HG02981 (cell line): ENCODE data around the gene SP1.
"Not testable (repeated sequence)": the region's sequence is repeated elsewhere in the genome, so short reads cannot be mapped to it uniquely, and the experiment has no call there.

Experiments used
- ATAC-seq: cut with Tn5 transposase; IDR thresholded peaks from one replicate; pipeline ENCODE4 v1.9.1; 2021; ENCODE audit warnings: mild to moderate bottlenecking, moderate library complexity; ENCODE audit not compliant: unreplicated experiment

SP1 gene

DNA sequence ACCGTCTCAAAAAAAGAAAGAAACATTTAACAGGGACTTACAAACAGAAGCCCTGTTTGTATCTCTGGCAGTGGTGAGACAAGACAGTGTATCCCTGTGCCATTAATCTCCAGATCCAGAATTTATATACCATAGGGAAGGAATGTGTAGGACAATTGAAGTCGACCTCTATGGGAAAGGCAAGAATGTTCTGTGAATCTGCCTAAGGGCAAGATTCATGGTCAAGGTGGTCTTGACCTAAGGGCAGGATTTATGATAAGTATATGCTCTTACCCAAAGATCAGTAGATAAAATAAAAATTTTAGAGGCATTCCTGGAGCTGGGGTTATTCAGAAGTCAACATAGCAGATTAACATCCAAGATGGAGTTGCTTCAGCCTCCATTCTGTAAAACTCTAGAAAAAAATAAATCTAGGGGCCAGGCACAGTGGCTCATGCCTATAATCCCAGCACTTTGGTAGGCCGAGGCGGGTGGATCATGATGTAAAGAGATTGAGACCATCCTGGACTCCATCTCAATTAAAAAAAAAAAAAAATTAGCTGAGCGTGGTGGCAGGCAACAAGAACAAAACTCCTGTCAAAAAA lies 21.0 kb upstream of the SP1 start:
- ATAC-seq, result no peak

DNA sequence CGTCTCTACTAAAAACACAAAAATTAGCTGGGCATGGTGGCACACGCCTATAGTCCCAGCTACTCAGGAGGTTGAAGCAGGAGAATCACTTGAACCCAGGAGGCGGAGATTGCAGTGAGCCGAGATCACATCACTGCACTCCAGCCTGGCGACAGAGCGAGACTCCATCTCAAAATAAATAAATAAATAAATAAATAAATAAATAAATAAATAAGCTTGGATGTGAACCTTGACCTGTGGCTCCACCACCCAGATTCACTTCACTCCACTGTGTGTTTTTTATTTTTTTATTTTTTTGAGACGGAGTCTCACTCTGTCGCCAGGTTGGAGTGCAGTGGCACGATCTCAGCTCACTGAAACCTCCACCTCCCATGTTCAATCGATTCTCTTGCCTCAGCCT lies 18.3 kb upstream of the SP1 start:
- not testable (repeated sequence) for ATAC-seq

DNA sequence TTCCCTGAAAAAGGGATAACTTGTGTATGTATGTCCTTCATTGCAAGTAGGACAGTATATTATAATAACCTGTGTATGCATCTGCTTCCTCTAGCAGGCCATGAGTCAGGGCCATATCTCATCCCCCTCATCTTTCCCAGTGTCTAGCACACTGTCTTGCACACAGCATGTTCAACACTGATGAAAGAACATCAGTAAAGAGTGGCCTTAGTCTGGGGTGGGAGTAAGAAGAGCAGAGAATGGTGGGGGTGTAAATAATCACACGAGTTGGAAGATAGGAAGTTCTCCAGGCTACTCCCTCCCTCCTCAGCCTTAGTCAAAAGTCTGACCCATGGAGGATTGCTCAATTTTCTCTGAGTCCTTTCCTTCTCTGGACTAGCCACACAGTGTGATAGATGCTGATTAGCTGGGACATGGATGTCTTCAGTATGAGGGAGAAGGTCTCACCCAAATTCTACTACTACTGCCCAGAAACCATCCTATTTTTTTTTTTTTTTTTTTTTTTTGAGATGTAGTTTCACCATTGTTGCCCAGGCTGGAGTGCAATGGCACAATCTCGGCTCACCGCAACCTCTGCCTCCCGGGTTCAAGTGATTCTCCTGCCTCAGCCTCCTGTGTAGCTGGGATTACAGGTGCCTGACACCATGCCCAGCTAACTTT lies 14.6 kb upstream of the SP1 start:
- ATAC-seq, result no peak

DNA sequence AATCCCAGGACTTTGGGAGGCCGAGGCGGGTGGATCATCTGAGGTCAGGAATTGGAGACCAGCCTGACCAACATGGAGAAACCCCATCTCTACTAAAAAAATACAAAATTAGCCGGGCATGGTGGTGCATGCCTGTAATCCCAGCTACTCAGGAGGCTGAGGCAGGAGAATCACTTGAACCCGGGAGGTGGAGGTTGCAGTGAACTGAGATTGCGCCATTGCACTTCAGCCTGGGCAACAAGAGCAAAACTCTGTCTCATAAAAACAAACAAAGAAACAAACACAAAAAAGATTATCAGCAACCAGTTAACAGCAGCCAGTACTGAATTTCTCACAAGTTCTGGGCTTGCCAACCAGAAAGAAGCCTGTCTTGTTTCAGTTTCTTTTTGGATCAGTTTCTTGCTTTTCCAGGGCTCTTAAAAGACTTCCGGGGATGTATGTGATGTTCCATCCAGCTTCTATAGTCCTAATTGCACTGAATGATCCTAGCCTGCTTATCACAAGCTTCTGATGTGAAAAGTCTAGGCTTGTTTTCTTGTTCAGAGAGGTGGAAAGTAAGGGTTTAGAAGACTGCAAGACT lies 6.3 kb upstream of the SP1 start:
- ATAC-seq, result not testable (repeated sequence)

DNA sequence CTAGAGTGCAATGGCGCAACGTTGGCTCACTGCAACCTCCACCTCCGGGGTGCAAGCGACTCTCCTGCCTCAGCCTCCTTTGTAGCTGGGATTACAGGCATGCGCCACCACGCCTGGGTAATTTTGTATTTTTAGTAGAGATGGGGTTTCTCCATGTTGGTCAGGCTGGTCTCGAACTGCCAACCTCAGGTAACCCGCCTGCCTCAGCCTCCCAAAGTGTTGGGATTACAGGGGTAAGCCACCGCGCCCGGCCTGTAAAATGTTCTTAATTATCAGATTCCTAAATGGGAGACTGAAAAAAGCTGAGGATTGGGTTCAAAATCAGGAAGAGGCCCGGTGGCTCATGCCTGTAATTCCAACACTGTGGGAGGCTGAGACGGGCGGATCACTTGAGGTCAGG lies 5.7 kb upstream of the SP1 start:
- ATAC-seq, result not testable (repeated sequence)

DNA sequence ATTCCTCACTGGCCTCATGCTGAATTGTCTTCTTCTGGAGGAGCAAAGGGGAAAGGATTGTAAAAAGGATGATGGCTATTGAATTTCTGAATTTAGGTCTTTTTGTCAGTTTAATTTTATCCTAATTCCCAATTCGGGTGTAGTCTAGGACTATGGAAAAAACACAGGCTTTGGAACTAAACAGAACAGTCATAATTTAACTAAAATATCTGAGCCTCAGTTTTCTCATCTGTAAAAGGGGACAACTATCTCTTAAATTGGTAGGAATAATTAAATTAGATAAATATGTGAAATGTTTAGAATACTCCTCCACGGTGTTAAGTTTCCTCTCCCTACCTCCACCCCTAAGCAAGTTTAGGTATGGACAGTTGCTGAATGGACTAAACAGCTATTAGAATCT lies 3.2 kb upstream of the SP1 start:
- no peak for ATAC-seq

DNA sequence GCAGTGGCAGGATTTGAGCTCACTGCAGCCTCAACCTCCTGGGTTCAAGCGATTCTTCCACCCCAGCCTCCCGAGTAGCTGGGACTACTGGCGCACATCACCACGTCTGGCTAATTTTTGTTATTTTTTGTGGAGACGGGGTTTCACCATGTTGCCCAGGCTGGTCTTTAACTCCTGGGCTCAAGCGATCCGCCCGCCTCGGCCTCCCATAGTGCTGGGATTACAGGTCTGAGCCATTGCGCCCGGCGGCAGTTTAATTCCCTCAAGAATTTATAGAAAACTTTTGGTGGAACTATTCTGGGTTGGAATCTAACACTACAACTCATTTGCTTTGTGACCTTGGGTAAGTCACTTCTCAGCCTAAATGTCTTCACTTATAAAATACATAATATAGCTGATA lies 1.8 kb upstream of the SP1 start:
- ATAC-seq, result no peak

DNA sequence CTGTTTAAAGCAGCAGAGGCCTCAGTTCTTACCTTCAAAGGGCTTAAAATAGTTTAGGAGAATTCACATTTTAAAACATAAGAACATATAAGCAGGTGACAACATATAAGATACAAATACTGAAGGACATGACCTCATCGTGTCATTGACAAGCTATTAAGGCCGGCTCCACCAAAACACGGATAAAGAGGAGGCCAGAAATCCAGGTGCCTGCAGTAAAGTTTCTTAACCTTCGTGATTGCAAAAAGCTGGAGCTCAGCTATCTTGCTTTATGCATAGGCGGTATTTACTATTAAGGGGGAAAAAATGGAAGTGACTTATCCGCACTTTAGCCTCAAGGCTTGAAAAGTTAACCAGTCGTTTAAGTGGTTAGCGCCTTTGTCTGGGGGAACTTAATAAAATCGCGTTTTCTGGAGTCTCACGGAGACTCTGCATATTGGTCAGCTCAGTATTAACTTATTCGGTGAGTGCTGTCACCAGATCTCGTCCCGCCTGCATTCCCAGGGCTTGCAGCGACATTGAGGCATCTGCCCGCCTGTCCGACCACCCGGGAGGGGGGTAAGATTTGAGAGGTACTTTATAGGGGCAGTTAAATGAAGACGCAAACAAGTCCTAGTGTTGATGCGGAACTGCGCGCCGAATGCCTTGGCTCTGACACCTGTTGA lies 1.1 kb upstream of the SP1 start:
- ATAC-seq, result no peak

DNA sequence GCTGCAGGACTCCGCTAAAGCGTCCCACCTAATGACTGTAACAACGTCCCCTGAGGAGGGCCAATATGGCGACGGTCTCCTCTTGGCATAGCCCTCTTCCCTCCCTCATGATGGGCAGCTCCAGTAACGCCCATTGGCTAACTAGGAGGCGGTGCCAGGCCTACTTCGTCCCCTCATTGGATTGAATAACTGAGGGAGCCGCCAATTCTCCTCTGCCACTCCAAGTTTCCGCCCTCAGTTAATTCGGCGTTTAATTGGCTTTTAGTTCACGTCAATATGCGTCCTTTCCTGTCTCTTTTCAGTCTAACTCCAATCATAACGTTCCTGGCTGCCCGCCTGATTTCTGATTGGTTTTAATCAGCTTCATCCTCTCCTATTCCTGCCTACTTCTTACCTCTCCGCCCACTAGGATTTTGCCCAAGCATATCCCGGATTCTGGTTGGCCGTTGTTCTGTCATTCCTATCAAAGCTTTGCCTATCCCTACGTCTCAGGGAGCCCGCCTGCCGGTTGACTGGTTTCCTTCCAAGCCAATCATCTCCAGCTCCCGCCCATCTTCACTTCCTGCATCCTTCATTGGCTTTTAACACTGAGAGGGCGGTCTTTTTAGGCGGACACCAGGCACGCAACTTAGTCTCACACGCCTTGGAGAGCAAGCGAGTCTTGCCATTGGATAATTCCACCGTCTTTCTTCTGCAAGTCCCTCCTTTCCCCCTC lies 430 bp upstream of the SP1 start:
- ATAC-seq, result peak; percentile 66

DNA sequence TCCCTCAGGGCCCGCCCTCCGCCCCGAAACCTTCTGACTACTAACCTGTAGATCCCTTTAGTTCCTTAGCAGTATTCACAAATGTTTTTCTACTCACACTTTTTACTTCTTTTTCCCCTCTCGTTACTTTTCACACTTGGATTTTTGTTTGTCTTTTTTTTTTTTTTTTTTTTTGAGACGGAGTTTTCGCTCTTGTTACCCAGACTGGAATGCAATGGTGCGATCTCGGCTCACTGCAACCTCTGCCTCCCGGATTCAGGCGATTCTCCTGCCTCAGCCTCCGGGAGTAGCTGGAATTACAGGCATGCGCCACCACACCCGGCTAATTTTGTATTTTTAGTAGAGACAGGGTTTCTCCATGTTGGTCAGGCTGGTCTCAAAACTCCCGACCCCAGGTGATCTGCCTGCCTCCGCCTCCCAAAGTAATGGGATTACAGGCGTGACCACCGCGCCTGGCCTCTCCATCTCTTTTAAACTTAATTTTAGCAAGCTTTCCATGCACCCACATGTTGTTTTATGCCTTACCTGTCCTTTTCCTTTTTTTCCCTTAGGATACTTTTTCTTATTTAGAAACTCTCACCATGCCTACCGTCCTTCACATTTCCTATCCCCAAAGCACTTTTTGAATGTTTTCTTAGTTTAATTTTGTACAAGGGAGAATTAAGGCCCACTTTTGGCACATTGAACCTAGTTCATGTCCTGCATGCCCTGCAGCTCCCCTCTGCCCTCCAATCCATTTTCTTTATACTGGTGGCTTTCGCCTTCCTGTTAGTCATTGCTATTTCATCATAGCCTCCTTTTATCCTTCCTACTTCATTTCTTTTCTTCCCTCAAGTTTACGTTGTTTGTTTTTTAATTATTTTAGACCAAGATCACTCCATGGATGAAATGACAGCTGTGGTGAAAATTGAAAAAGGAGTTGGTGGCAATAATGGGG lies 1.1 kb downstream of the SP1 start:
- ATAC-seq, result no peak

DNA sequence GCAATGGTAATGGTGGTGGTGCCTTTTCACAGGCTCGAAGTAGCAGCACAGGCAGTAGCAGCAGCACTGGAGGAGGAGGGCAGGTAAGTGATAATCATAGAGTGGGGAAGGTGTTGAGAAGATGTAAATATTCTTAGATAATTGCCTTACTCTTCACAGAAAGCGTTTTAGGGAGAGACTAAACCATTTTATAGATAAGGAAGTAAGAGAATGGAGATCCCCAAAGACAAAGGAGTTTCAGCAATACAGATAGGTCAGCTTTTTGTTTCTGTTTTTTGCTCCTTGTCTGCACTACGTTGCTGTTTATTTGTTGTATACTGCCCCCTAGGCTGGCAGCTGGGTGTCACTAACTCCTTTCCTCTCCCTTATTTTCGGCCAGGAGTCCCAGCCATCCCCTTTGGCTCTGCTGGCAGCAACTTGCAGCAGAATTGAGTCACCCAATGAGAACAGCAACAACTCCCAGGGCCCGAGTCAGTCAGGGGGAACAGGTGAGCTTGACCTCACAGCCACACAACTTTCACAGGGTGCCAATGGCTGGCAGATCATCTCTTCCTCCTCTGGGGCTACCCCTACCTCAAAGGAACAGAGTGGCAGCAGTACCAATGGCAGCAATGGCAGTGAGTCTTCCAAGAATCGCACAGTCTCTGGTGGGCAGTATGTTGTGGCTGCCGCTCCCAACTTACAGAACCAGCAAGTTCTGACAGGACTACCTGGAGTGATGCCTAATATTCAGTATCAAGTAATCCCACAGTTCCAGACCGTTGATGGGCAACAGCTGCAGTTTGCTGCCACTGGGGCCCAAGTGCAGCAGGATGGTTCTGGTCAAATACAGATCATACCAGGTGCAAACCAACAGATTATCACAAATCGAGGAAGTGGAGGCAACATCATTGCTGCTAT lies 2.0 kb downstream of the SP1 start:
- no peak for ATAC-seq

DNA sequence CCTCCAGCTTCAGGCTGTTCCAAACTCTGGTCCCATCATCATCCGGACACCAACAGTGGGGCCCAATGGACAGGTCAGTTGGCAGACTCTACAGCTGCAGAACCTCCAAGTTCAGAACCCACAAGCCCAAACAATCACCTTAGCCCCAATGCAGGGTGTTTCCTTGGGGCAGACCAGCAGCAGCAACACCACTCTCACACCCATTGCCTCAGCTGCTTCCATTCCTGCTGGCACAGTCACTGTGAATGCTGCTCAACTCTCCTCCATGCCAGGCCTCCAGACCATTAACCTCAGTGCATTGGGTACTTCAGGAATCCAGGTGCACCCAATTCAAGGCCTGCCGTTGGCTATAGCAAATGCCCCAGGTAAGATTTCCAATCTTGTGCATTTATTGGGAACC lies 3.3 kb downstream of the SP1 start:
- ATAC-seq, result no peak

DNA sequence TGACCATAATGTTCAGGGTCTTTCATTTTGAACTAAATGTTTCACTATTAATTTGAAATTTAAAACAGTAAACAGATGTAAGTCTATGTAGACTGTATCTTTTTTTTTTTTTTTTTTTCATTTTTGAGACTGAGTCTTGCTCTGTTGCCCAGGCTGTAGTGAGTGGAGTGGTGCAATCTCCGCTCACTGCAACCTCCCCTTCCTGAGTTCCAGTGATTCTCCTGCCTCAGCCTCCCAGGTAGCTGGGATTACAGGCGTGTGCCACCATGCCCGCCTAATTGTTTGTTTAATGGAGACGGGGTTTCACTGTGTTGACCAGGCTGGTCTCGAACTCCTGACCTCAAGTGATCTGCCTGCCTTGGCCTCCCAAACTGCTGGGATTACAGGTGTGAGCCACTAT lies 6.4 kb downstream of the SP1 start:
- ATAC-seq, result not testable (repeated sequence)

DNA sequence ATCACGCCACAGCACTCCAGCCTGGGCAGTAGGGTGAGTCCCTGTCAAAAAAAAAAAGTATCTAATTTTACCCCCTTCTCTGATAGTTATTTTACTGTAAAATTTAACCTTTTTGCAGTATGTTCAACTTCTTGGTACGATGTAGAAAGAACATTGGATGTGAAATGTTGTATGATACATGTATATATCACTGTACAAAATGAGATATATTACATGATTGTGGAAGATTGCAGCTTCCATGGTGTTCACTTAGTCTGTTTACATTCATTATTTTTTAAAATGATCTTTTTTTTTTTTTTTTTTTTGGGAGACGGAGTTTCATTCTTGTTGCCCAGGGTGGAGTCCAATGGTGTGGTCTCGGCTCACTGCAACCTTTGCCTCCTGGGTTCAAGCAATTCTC lies 9.0 kb downstream of the SP1 start:
- no peak for ATAC-seq

DNA sequence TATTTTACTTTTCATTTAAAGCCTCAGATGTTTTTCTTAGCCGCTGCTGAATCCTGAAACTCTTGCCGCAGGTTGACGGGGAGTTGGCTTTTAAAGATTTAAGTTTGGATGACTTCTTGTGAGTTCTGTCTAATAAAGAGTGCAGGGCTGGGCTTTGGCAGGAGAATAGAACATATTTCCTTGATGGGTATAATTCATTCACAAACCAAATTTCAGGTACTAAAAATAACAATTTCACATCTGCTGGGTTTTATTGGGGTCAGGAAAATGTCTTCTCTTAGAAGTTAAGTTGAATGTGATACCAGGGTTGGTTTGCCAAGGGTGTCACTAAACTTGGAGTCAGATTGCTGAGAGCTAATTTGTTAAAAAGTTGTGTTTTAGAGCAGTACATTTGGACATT lies 9.7 kb downstream of the SP1 start:
- no peak for ATAC-seq

DNA sequence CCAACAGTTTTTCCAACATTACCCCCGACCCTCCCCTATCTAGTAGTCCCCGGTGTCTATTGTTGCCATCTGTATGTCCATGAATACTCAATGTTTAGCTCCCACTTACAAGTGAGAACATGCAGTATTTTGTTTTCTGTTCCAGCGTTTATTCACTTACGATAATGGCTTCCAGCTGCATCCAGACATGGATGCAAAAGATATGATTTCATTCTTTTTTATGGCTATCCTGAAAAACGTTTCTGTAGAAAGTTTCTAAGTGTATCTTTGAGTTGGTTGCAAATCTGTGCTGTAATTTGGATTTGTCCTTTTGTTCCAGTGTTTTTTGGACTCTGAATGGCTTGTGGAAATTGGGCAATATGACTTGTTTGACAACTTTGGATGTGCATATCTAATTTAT lies 11.7 kb downstream of the SP1 start:
- ATAC-seq, result no peak

DNA sequence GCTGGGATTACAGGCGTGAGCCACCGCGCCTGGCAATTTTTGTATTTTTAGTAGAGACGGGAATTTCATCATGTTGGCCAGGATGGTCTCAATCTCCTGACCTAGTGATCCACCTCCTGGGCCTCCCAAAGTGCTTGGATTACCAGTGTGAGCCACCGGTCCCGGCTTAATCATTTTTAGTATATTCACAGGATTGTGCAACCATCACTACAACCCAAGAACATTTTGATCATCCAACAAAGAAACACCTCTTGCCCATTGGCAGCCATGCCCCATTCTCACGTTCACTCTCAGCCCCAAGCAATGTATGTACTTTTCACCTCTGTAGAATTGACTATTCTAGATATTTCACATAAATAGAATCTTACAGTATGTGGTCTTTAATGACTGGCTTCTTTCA lies 19.9 kb downstream of the SP1 start:
- no peak for ATAC-seq

DNA sequence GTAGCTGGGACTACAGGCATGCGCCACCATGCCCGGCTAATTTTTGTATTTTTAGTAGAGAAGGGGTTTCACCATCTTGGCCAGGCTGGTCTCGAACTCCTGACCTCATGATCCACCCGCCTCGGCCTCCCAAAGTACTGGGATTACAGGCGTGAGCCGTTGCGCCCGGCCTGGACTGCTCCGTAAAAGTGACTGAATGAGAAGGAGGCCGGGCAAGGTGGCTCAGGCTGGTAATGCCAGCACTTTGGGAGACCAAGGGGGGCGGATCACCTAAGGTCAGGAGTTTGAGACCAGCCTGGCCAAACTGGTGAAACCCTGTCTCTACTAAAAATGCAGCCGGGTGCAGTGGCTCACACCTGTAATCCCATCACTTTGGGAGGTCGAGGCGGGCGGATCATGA lies 22.4 kb downstream of the SP1 start:
- ATAC-seq, result not testable (repeated sequence)

DNA sequence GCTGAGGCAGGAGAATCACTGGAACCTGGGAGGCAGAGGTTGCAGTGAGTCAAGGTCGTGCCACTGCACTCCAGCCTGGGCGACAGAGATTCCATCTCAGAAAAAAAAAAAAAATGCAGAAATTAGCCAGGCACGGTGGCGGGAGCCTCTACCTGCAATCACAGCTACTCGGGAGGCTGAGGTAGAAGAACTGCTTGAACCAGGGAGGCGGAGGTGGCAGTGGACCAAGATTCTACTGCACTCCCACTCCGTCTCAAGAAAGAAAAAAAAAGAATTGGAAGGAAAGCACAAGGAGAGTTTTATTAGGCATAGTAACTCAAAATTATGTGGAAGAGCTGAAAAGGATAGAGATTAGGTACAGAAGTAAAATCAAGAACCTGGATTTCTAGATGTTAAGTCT lies 22.9 kb downstream of the SP1 start:
- ATAC-seq, result no peak
